ENCODE measurements around the gene TLE4.

- TF ChIP-seq POLR2AphosphoS5 (IDR thresholded peaks at IDR 0.05) (no peak), POLR2A (IDR thresholded peaks at IDR 0.05) (no peak), EP300 (IDR thresholded peaks at IDR 0.05) (no peak)
- TF ChIP-seq, protein P1, sequence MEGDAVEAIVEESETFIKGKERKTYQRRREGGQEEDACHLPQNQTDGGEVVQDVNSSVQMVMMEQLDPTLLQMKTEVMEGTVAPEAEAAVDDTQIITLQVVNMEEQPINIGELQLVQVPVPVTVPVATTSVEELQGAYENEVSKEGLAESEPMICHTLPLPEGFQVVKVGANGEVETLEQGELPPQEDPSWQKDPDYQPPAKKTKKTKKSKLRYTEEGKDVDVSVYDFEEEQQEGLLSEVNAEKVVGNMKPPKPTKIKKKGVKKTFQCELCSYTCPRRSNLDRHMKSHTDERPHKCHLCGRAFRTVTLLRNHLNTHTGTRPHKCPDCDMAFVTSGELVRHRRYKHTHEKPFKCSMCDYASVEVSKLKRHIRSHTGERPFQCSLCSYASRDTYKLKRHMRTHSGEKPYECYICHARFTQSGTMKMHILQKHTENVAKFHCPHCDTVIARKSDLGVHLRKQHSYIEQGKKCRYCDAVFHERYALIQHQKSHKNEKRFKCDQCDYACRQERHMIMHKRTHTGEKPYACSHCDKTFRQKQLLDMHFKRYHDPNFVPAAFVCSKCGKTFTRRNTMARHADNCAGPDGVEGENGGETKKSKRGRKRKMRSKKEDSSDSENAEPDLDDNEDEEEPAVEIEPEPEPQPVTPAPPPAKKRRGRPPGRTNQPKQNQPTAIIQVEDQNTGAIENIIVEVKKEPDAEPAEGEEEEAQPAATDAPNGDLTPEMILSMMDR (IDR thresholded peaks at IDR 0.05) = no peak
Observed at GRCh38 chr9:79630521-79631403, 59.0 kb downstream of the TLE4 start.
